Ectodermal cell (in vitro differentiated cells): ENCODE results near the gene DHRS1.

ENCODE experiments used
- H3K27ac ChIP-seq: 2 replicates; pipeline ENCODE4 v1.7.0; 2013; ENCODE audit warnings: mild to moderate bottlenecking, low read depth, low read length; ENCODE audit not compliant: insufficient read depth, poor library complexity, severe bottlenecking
- H3K27me3 ChIP-seq: 2 replicates; pipeline ENCODE4 v1.7.0; 2013; ENCODE audit warnings: mild to moderate bottlenecking, low read length; ENCODE audit not compliant: insufficient read depth, control insufficient read depth, poor library complexity, severe bottlenecking
- H3K36me3 ChIP-seq: one replicate; pipeline ENCODE4 v1.7.0; 2013; ENCODE audit warnings: low read length; ENCODE audit not compliant: control insufficient read depth, insufficient read depth
- H3K4me1 ChIP-seq: one replicate; pipeline ENCODE4 v1.7.0; 2013; ENCODE audit warnings: low read length; ENCODE audit not compliant: control insufficient read depth, insufficient read depth
- H3K4me3 ChIP-seq: 2 replicates; pipeline ENCODE4 v1.7.0; 2013; ENCODE audit warnings: low read depth, low read length, control low read depth; ENCODE audit not compliant: insufficient read depth
- H3K9me3 ChIP-seq: 2 replicates; pipeline ENCODE4 v1.7.0; 2013; ENCODE audit warnings: mild to moderate bottlenecking, low read length, moderate library complexity; ENCODE audit not compliant: control insufficient read depth
- WGBS, 2 experiments: methylation state at CpG; one replicate each; pipeline ENCODE4 v1.1.7; 2013; ENCODE audit warnings: missing lambda C conversion rate in 2 of 2; 5-methylcytosine and 5-hydroxymethylcytosine counted together

The DHRS1 gene

DNA sequence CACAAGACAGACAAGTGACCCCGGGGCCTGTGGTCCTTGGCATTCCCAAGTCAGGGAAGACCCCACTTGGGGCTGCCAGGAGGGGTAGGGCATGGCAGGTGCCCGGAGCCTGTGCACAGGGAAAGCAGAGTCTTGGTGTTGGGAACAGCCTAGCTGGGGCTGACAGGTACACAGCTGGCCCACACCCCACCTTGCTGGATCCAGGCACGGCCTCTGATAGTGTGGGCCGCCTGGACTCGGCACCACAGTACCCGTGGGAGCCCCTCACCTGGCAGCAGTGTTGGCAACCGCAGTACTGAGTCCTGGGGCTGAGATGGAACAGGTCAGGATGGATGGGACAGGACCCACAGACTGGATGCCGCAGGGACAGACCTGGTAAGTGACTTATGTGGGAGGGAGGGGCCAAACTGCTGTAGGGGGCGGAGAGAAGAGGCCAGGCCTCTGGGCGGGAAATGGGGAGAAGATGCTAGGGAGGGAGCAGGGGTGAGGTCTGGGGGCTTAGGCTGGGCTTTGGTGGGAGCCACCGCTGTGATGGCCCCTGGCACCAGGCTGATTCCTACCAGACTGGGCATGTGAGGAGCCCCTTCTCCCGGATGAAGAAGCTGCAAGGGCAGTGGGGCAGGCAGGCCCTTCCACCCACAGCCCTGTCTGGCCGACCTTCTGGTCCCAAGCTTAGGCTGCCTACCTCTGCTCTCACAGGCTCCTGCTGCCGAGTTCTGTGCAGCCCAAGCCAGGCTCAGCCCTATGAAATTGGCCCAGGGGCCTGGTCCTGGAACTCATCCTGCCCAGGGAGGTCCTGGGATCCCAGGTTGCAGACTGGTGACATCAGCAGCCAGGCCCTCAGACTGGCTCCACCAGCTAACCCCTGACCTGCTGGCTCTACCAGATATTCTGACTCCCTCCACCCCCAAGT is 36.5 kb downstream of the DHRS1 start, which contains the start of gene TGM1:
TGM1 (minus strand) TSS at position 357 of the 913 bp plus-strand sequence. CDS start 825 bp downstream, outside the sequence.
- Histone ChIP-seq H3K9me3 (no peaks in the 10 kb centered on the region), H3K36me3 (no peaks in the 10 kb centered on the region), H3K27ac (no peak within 1 kb of the TSS), H3K4me1 (no peaks in the 10 kb centered on the region), H3K27me3 (no peaks in the 10 kb centered on the region), H3K4me3 (no peak within 1 kb of the TSS)
- 82 to 84% methylated on average over 14 of the region's 14 CpGs for WGBS, 2 experiments

DNA sequence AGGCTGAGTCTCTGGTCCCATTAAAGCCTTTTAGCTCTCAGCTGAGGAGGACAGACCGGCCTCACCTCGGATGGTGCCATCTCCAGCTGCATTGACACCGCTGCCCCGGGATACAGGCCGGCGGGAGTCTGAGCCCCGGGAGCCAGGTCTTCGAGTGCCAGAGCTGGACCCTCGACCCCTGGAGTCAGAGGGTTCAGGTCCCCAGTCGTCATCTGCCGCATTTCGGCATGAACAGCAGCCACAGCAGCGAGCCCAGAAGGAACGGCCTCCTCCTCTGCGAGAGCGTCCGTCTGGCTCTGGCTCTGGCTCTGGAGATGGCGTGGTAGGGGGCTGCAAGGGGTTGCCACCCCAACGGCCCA is 37.6 kb downstream of the DHRS1 start:
- no peaks in the 10 kb centered on the region for H3K4me1 ChIP-seq
- H3K9me3 ChIP-seq, result no peaks in the 10 kb centered on the region
- H3K27ac ChIP-seq, result no peak overlapping the region
- H3K36me3 ChIP-seq, result no peaks in the 10 kb centered on the region
- H3K4me3 ChIP-seq, result no peak overlapping the region
- H3K27me3 ChIP-seq, result no peaks in the 10 kb centered on the region
- WGBS, 2 experiments, result 92 to 93% methylated on average over 19 of the region's 19 CpGs

DNA sequence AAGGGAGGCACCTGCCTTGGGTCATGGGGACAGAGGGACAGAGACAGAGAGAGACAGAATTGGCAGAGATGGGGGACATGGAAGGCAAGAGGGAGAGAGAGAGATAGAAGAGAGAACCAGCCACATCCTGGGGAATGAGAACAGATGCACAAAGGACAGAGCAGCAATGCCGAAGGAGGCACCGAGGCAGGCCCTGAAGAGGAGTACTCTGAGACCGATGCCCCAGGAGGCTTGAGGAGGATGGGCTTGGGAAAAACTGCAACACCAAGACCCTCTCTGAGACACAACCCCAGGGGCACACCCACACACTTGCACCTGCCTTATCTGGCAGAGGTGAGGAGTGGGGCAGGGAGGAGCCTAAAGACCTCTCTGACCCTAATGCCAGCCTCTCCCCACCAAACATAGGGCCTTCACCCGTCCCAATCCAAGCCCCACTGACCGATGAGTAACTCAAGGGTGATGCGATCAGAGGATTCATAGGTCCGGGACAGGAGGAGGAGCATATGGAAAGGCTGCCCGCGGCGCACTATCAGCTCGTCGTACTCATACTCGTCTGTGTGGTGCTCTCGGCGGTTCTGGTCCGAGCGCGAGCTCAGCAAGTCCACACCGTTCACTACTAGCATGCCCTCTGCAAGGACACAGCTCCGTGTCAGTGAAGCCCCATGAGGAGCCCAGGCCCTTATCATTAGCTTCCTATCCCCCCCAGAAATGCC is 38.2 kb downstream of the DHRS1 start:
- Histone ChIP-seq H3K27me3 (no peaks in the 10 kb centered on the region), H3K4me1 (no peaks in the 10 kb centered on the region), H3K4me3 (no peak overlapping the region), H3K27ac (no peak overlapping the region), H3K9me3 (no peaks in the 10 kb centered on the region), H3K36me3 (no peaks in the 10 kb centered on the region)
- WGBS, 2 experiments, result 93% methylated on average over 20 of the region's 20 CpGs

DNA sequence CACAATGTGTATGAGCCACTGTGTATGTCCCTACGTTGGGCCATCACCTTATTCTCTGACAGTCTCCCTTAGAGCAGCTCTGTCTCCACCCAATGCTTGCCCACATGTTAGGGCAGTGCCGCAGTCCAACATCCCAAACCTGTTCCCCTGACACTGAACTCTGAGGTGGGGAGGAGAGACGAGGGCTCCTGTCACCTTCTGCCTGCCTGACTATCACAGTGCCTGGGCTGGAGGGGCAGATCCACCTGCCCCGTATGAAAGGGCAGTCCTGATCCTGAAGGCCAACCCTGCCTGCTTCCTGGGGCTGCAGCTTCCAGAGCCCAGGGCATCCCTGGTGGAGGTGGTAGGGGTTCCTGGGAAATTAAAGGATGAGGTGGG is 38.8 kb downstream of the DHRS1 start:
- Histone ChIP-seq H3K4me3 (no peak overlapping the region), H3K27ac (no peak overlapping the region), H3K4me1 (no peaks in the 10 kb centered on the region), H3K27me3 (no peaks in the 10 kb centered on the region), H3K9me3 (no peaks in the 10 kb centered on the region), H3K36me3 (no peaks in the 10 kb centered on the region)
- 85 to 91% methylated on average over 4 of the region's 4 CpGs for WGBS, 2 experiments

DNA sequence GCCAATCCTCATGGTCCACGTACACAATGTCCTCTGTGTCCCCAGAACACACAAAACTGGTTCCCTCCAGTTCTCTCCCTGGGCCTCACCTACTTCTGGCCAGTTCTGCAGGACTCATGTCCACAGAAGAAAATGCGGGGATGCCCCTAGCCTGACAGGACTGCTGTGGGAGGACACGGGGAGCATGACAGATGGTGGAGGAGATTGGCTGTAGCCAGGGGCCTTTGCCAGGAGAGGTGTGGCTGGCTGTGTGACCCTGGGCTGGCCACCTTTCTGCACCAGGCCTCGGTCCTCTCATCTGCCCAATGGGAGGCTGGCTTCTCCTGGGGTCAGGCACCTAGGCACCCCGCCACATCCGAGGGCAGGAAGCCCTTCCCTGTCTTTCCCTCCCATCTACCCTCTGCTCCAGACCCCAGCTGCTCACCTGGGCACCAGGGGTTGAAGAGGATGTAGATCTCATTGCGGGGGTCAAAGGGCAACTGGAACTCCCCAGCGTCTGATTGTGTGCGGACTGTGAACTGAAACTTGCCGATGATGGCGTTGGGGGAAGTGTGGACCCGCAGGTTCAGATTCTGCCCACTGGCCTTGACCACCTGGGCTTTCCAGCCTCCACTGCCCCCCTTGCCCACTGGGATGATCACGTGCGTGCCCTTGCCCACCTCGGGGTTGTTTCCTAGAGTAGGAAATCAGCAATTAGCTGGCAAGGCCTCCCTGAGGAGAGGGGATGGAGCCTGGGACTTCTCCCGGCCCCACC is 39.4 kb downstream of the DHRS1 start:
- no peak overlapping the region for H3K4me3 ChIP-seq
- H3K4me1 ChIP-seq, result no peaks in the 10 kb centered on the region
- 88 to 90% methylated on average over 16 of the region's 16 CpGs for WGBS, 2 experiments
- H3K36me3 ChIP-seq, result no peaks in the 10 kb centered on the region
- no peaks in the 10 kb centered on the region for H3K27me3 ChIP-seq
- H3K9me3 ChIP-seq, result no peaks in the 10 kb centered on the region
- H3K27ac ChIP-seq, result no peak overlapping the region

DNA sequence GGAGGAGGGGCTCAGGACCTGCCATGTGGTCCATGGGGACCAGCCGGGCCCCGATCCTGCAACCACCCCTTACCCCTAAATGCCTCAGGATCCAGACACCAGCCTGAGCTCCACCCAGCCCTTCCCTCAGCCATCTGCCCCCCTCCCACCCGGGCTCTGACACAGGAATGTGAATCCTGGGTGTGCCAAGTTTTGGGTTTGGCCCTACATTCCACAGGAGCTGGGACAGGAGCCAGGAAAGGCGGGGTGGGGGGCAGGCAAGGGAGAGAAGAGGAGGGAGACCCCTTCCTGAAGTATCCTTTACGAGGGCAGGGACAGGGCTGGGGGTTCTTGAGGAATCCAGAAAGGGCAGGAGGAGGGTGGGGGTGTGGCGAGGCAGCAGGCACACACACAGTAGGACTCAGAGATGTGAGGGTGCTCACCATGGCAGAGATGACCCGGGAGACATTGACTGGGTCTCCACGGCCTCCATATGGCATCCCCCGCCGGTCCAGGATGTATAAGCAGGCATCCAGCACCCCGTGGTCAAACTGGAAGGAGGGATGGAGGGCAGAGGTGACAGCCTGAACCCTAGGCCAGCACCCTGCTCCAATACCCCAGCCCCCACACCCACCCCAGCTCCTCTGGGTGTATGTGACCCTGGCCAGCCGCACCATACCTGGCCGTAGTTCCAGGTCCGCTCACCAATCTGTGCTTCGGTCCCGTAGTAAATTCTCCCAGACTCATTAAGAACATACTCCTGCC is 40.1 kb downstream of the DHRS1 start:
- 88 to 92% methylated on average over 16 of the region's 16 CpGs for WGBS, 2 experiments
- H3K27ac ChIP-seq, result no peak overlapping the region
- H3K27me3 ChIP-seq, result no peaks in the 10 kb centered on the region

DNA sequence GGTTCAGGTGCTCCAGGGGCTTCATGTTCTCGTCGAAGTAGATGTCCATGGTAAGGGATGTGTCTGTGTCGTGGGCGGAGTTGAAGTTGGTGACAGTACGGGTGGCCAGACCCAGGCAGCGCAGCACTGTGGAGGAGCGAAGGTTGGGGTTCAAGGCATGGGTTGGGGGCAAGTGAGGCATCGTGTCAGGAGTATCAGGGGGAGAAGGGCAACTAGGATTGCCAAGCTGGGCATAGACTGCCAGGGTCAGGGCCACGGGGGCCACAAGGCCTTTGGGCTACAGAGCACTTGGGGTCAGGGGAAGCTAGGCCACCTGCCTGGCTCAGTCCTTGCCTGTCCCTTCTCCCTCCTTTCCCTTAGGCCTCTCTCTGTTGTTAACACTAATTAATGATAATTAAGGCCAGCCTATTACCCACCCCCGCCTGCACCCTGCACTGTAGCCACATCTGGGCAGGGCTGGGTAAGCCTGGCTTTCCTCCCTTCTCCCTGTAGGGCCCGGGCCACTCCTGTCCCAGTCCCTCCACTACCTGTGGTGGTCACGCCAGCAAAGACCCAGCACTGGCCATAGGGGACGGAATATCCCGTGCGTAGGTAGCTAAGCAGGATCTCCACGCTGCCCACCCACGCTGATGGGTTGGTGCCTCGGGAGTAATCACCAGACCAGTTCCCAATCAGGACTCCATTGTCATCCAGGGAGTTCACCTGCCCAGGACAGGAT is 40.9 kb downstream of the DHRS1 start:
- WGBS, 2 experiments, result 92 to 93% methylated on average over 18 of the region's 18 CpGs
- no peaks in the 10 kb centered on the region for H3K9me3 ChIP-seq
- no peak overlapping the region for H3K27ac ChIP-seq
- no peak overlapping the region for H3K4me3 ChIP-seq
- no peaks in the 10 kb centered on the region for H3K36me3 ChIP-seq
- H3K27me3 ChIP-seq, result no peaks in the 10 kb centered on the region
- H3K4me1 ChIP-seq, result no peaks in the 10 kb centered on the region

More for the DNA sequence above, 40.1 kb downstream of the DHRS1 start:
- Histone ChIP-seq H3K36me3 (no peaks in the 10 kb centered on the region), H3K9me3 (no peaks in the 10 kb centered on the region), H3K4me3 (no peak overlapping the region), H3K4me1 (no peaks in the 10 kb centered on the region)

DNA sequence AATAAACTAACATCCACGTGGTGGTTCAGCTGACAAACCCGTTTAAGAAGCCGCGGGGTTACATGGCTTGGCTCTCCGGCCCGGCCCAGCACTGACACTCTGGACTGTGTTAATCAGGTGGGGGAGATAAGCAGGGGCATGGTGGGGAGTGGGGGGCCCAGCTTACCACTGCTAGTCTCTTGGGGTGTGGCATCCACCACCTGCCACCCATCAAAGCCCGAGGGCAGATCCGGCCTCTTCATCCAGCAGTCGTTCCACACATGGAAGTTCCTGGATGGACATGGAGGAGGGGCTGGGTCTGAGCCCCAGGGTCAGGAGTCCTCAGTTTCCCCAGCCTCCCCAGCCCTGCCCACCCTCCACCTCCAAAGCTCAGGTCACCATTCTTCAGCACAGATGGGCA is 41.5 kb downstream of the DHRS1 start:
- Histone ChIP-seq H3K27ac (no peak overlapping the region), H3K27me3 (no peaks in the 10 kb centered on the region), H3K4me3 (no peak overlapping the region), H3K4me1 (no peaks in the 10 kb centered on the region), H3K36me3 (no peaks in the 10 kb centered on the region), H3K9me3 (no peaks in the 10 kb centered on the region)
- 95% methylated on average over 9 of the region's 9 CpGs for WGBS, 2 experiments

DNA sequence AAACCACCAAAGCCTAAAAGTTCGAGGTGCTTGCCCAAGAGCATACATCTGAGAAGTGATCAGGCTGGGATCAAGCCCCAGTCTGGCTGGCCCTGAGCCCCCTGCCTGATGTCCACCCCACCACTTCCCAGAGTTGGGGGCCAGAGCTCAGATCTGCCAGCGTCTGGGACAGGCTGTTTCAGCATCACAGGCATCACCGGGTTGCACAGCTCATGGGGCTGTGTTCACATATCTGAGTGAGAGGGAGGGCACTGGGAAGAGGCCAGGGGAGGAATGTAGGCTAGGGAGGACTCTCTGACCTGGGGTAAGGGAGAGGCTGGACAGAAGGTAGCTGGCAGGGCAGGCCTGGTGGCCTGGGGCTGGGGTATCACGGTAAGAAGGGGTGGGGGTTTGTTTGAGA is 42.6 kb downstream of the DHRS1 start:
- H3K4me3 ChIP-seq, result no peak overlapping the region
- H3K27ac ChIP-seq, result no peak overlapping the region
- H3K9me3 ChIP-seq, result no peaks in the 10 kb centered on the region
- WGBS, 2 experiments, result 86 to 93% methylated on average over 4 of the region's 4 CpGs
- no peaks in the 10 kb centered on the region for H3K4me1 ChIP-seq
- no peaks in the 10 kb centered on the region for H3K27me3 ChIP-seq
- no peaks in the 10 kb centered on the region for H3K36me3 ChIP-seq
